GM23338 (cell line): ENCODE measurements around the gene ZNF212. TPM values are rescaled to one million over a fixed set of nuclear protein-coding genes. Genes with fewer than 3 reads are reported as not detected.

Source experiments
- ATAC-seq: fragments of 200-7000 bp; cut with Tn5 transposase; 3 replicates; pipeline ENCODE4 v1.9.1; 2020
- DNase-seq: peaks from one replicate; pipeline ENCODE4 v3.0.0-alpha.2; 2015; ENCODE audit warnings: low spot score
- H2AFZ ChIP-seq: fragments of 200-600 bp; sonication (generic); 2 replicates; pipeline ENCODE4 v1.8.0; 2016; ENCODE audit warnings: antibody characterized with exemption, mild to moderate bottlenecking, moderate library complexity
- H3F3A ChIP-seq: fragments of 200-600 bp; sonication (generic); replicated peaks from 2 replicates; pipeline ENCODE4 v1.8.0; 2017; ENCODE audit warnings: antibody characterized with exemption, mixed run types, low read depth
- H3K27ac ChIP-seq: fragments of 200-600 bp; sonication (generic); 2 replicates; pipeline ENCODE4 v1.6.1; 2016; ENCODE audit warnings: low read depth
- H3K27me3 ChIP-seq: fragments of 200-600 bp; sonication (generic); 2 replicates; pipeline ENCODE4 v1.8.0; 2016; ENCODE audit warnings: mild to moderate bottlenecking, mixed run types, moderate library complexity; ENCODE audit not compliant: insufficient read depth
- H3K36me3 ChIP-seq: fragments of 200-600 bp; sonication (generic); 2 replicates; pipeline ENCODE4 v1.8.0; 2016; ENCODE audit warnings: mild to moderate bottlenecking; ENCODE audit not compliant: insufficient read depth
- H3K4me1 ChIP-seq: fragments of 200-600 bp; sonication (generic); 2 replicates; pipeline ENCODE4 v1.8.0; 2016; ENCODE audit warnings: mild to moderate bottlenecking, moderate library complexity; ENCODE audit not compliant: insufficient read depth
- H3K4me2 ChIP-seq: fragments of 200-600 bp; sonication (generic); 2 replicates; pipeline ENCODE4 v1.7.1; 2017; ENCODE audit warnings: mixed run types
- H3K4me3 ChIP-seq: fragments of 200-600 bp; sonication (generic); 2 replicates; pipeline ENCODE4 v1.6.1; 2016; ENCODE audit warnings: mixed run types
- H3K79me2 ChIP-seq: fragments of 200-600 bp; sonication (generic); replicated peaks from 2 replicates; pipeline ENCODE4 v1.8.0; 2017; ENCODE audit warnings: mild to moderate bottlenecking; ENCODE audit not compliant: insufficient read depth
- H3K9me2 ChIP-seq: fragments of 200-600 bp; sonication (generic); 2 replicates; pipeline ENCODE4 v1.8.0; 2017; ENCODE audit not compliant: insufficient read depth
- H4K20me1 ChIP-seq: fragments of 200-600 bp; sonication (generic); replicated peaks from 2 replicates; pipeline ENCODE4 v1.8.0; 2017; ENCODE audit warnings: mild to moderate bottlenecking; ENCODE audit not compliant: insufficient read depth
- H3K27ac Mint-ChIP-seq: 2 replicates; pipeline ENCODE4 v1.8.0; 2020; ENCODE audit warnings: inconsistent platforms, mild to moderate bottlenecking, moderate library complexity, mixed read lengths
- H3K27me3 Mint-ChIP-seq: 3 replicates; pipeline ENCODE4 v1.8.0; 2022; ENCODE audit warnings: low read depth, mild to moderate bottlenecking, moderate library complexity, mixed read lengths, inconsistent platforms; ENCODE audit not compliant: insufficient read depth, poor library complexity
- H3K36me3 Mint-ChIP-seq: 3 replicates; pipeline ENCODE4 v1.8.0; 2021; ENCODE audit warnings: low read depth, mild to moderate bottlenecking, inconsistent platforms, moderate library complexity, mixed read lengths
- H3K4me1 Mint-ChIP-seq: 3 replicates; pipeline ENCODE4 v1.8.0; 2020; ENCODE audit warnings: mild to moderate bottlenecking, inconsistent platforms, mixed read lengths
- H3K4me3 Mint-ChIP-seq: 3 replicates; pipeline ENCODE4 v1.8.0; 2021; ENCODE audit warnings: moderate library complexity, mild to moderate bottlenecking, inconsistent platforms, mixed read lengths
- H3K9me3 Mint-ChIP-seq: 3 replicates; pipeline ENCODE4 v1.8.0; 2020; ENCODE audit warnings: moderate library complexity, mild to moderate bottlenecking, inconsistent platforms, mixed read lengths
- CREB1 ChIP-seq: fragments of 250-450 bp; sonication (Bioruptor Pico); IDR thresholded peaks from 2 replicates; pipeline ENCODE4 v1.5.0; 2020; ENCODE audit warnings: low read depth, mild to moderate bottlenecking, moderate library complexity
- CTCF ChIP-seq, 2 experiments: fragments of 200-600 bp in 1 of 2; sonication (generic) in 1 of 2; conservative IDR thresholded peaks; 2 replicates each; pipeline versions ENCODE4 v1.5.1 to v1.6.1; 2016 to 2017; ENCODE audit warnings: antibody characterized with exemption in 2 of 2, low read depth in 2 of 2, mild to moderate bottlenecking in 2 of 2, moderate library complexity in 1 of 2
- ETS1 ChIP-seq: IDR thresholded peaks from 2 replicates; pipeline ENCODE4 v1.6.1; 2016; ENCODE audit warnings: antibody characterized with exemption
- EZH2 ChIP-seq: fragments of 200-600 bp; sonication (generic); IDR thresholded peaks from one replicate; pipeline ENCODE4 v1.8.0; 2017; ENCODE audit warnings: antibody characterized with exemption, mild to moderate bottlenecking, low read depth; ENCODE audit not compliant: unreplicated experiment
- POLR2AphosphoS5 ChIP-seq: IDR thresholded peaks from 2 replicates; pipeline ENCODE4 v1.6.1; 2016; ENCODE audit warnings: antibody characterized with exemption, low read depth
- REST ChIP-seq: IDR thresholded peaks from one replicate; pipeline ENCODE4 v1.6.1; 2018; ENCODE audit warnings: antibody characterized with exemption; ENCODE audit not compliant: unreplicated experiment
- STAT1 ChIP-seq: IDR thresholded peaks from one replicate; pipeline ENCODE4 v1.6.1; 2016; ENCODE audit warnings: antibody characterized with exemption; ENCODE audit not compliant: unreplicated experiment
- ZNF114 ChIP-seq: fragments of 250-450 bp; sonication (Bioruptor Pico); IDR thresholded peaks from 2 replicates; pipeline ENCODE4 v1.5.0; 2020; ENCODE audit warnings: mild to moderate bottlenecking, moderate library complexity
- ZNF331 ChIP-seq: fragments of 250-450 bp; sonication (Bioruptor Pico); IDR thresholded peaks from 2 replicates; pipeline ENCODE4 v1.5.0; 2020; ENCODE audit warnings: low read depth, mild to moderate bottlenecking, moderate library complexity
- ZNF462 ChIP-seq: fragments of 250-450 bp; sonication (Bioruptor Pico); IDR thresholded peaks from 2 replicates; pipeline ENCODE4 v1.5.0; 2020; ENCODE audit warnings: mild to moderate bottlenecking, moderate library complexity
- polyA plus RNA-seq: library from polyadenylated mRNA; unstranded; fragments of >200 nt; fragmentation: Nextera tagmentation; extraction: Ambion mirVana; gene quantifications from 2 replicates; pipeline ENCODE4 v1.2.1, GENCODE V29; 2016
- total RNA-seq: library from RNA; depleted of rRNA; stranded (reverse); fragments of >200 nt; shearing (Covaris generic); gene quantifications from 2 replicates; pipeline ENCODE4 v1.2.3, GENCODE V29; 2014

Gene ZNF212
- total and polyA plus RNA-seq, 2 experiments from 2014 or later, result 10.8 to 18.9 TPM

GRCh38 chr7:149224352-149224751 lies 15.1 kb upstream of the ZNF212 start:
- no peaks in the 10 kb centered on the region for H3K9me2 ChIP-seq
- no peak overlapping the region for H3K4me3 ChIP-seq
- no peak overlapping the region for H2AFZ ChIP-seq
- Mint-ChIP-seq H3K4me1 (peaks cover 4% of the 10 kb centered on the region; the same call in 2 of the 3 replicates), H3K4me3 (no peak overlapping the region), H3K9me3 (no peaks in the 10 kb centered on the region), H3K27me3 (peaks cover 14% of the 10 kb centered on the region), H3K36me3 (peaks cover 33% of the 10 kb centered on the region), H3K27ac (no peak overlapping the region)
- H3K36me3 ChIP-seq, result no peaks in the 10 kb centered on the region
- TF ChIP-seq ZNF331 (CRISPR knock-in tag), result no peak
- TF ChIP-seq STAT1, result no peak
- no peak for TF ChIP-seq EZH2
- TF ChIP-seq POLR2AphosphoS5, result no peak
- no peak for TF ChIP-seq CTCF (conservative IDR thresholded peaks at IDR 0.05; ENCODE audit: low read depth in 2 of 2)
- no peak for TF ChIP-seq ZNF114
- H3K4me2 ChIP-seq, result no peak overlapping the region
- no peaks in the 10 kb centered on the region for H3K4me1 ChIP-seq
- H3F3A ChIP-seq, result peaks cover 5% of the 10 kb centered on the region; the same call in 1 of the 2 replicates
- H3K27me3 ChIP-seq, result no peaks in the 10 kb centered on the region
- no peaks in the 10 kb centered on the region; the same call in 1 of the 2 replicates for H4K20me1 ChIP-seq
- DNase-seq, result no peak
- no peaks in the 10 kb centered on the region for H3K79me2 ChIP-seq
- H3K27ac ChIP-seq, result no peak overlapping the region
- no peak for ATAC-seq

- H2AFZ ChIP-seq, result no peak overlapping the region
- Mint-ChIP-seq H3K27ac (no peak overlapping the region), H3K36me3 (peaks cover 28% of the 10 kb centered on the region), H3K4me1 (peaks cover 3% of the 10 kb centered on the region; the same call in 1 of the 3 replicates), H3K4me3 (no peak overlapping the region), H3K27me3 (peaks cover 16% of the 10 kb centered on the region), H3K9me3 (no peaks in the 10 kb centered on the region)
- no peak overlapping the region for H3K4me3 ChIP-seq
- H3F3A ChIP-seq, result peaks cover 5% of the 10 kb centered on the region; the same call in 1 of the 2 replicates
- H3K79me2 ChIP-seq, result no peaks in the 10 kb centered on the region
- H3K9me2 ChIP-seq, result no peaks in the 10 kb centered on the region
- H4K20me1 ChIP-seq, result no peaks in the 10 kb centered on the region; the same call in 1 of the 2 replicates
- no peak overlapping the region for H3K27ac ChIP-seq
- H3K4me1 ChIP-seq, result no peaks in the 10 kb centered on the region
- DNase-seq, result no peak
- H3K4me2 ChIP-seq, result no peak overlapping the region
- no peaks in the 10 kb centered on the region for H3K27me3 ChIP-seq
- no peaks in the 10 kb centered on the region for H3K36me3 ChIP-seq
- ATAC-seq, result no peak
- TF ChIP-seq REST (no peak), ZNF331 (CRISPR knock-in tag) (no peak), STAT1 (no peak), ETS1 (no peak), CREB1 (no peak), ZNF462 (CRISPR knock-in tag) (no peak)
These were observed 14.3 kb upstream of the ZNF212 start for GRCh38 chr7:149225106-149225505.
